Mammary epithelial cell (primary cell): ENCODE results near the gene ACTN1.

Source experiments
- EZH2 ChIP-seq: IDR thresholded peaks from 2 replicates; pipeline ENCODE4 v1.6.1; 2012; ENCODE audit warnings: low read length, inconsistent platforms, borderline replicate concordance
- TF ChIP-seq, protein P1 (sequence below), 2 donors: IDR thresholded peaks in 1 of 2; conservative IDR thresholded peaks in 1 of 2; 2 replicates each; pipeline ENCODE4 v1.5.1; 2011 to 2012; ENCODE audit warnings: inconsistent platforms in 2 of 2, low read length in 2 of 2, mild to moderate bottlenecking in 2 of 2, control low read depth in 1 of 2, low read depth in 1 of 2; ENCODE audit not compliant: insufficient read depth in 1 of 2; ENCODE audit errors: extremely low read depth in 1 of 2

GRCh38 chr14:68949601-68949965 lies 29.5 kb downstream of the ACTN1 start:
- TF ChIP-seq, protein P1, sequence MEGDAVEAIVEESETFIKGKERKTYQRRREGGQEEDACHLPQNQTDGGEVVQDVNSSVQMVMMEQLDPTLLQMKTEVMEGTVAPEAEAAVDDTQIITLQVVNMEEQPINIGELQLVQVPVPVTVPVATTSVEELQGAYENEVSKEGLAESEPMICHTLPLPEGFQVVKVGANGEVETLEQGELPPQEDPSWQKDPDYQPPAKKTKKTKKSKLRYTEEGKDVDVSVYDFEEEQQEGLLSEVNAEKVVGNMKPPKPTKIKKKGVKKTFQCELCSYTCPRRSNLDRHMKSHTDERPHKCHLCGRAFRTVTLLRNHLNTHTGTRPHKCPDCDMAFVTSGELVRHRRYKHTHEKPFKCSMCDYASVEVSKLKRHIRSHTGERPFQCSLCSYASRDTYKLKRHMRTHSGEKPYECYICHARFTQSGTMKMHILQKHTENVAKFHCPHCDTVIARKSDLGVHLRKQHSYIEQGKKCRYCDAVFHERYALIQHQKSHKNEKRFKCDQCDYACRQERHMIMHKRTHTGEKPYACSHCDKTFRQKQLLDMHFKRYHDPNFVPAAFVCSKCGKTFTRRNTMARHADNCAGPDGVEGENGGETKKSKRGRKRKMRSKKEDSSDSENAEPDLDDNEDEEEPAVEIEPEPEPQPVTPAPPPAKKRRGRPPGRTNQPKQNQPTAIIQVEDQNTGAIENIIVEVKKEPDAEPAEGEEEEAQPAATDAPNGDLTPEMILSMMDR (conservative IDR thresholded peaks at IDR 0.05 in 1 of 2, IDR thresholded peaks at IDR 0.05 in 1 of 2; ENCODE audit: extremely low read depth in 1 of 2, insufficient read depth in 1 of 2, low read depth in 1 of 2, low read length in 2 of 2): no peak
- TF ChIP-seq EZH2: no peak
